ENCODE results near the gene ANGPTL2. TPM values are rescaled to one million over a fixed set of nuclear protein-coding genes. Genes with fewer than 3 reads are reported as not detected.

Gene ANGPTL2
- total RNA-seq, 1 experiment from 2014 or later = 5.1 TPM

GRCh38 chr9:127039492-127039891 is 82.9 kb downstream of the ANGPTL2 start:
- H3K4me1 ChIP-seq (ENCODE audit: insufficient read depth, low read length) = no peaks in the 10 kb centered on the region
- H2BK12ac ChIP-seq (ENCODE audit: insufficient read length, low read depth, low read length) = no peak overlapping the region
- H2BK15ac ChIP-seq (ENCODE audit: low read depth, low read length) = no peak overlapping the region
- no peak overlapping the region for H2BK120ac ChIP-seq (ENCODE audit: low read depth, low read length, poor library complexity, severe bottlenecking)
- H3K27ac Mint-ChIP-seq = no peak overlapping the region
- no peaks in the 10 kb centered on the region for H3K9me3 Mint-ChIP-seq
- no peaks in the 10 kb centered on the region for H3K9me3 ChIP-seq (ENCODE audit: control insufficient read depth, low read depth, low read length)
- H3K9ac ChIP-seq (ENCODE audit: extremely low read depth, insufficient read length, low read length) = no peak overlapping the region
- no peak overlapping the region for H4K8ac ChIP-seq (replicated peaks; ENCODE audit: insufficient read length, low read depth, low read length)
- H3K4ac ChIP-seq (ENCODE audit: low read depth, low read length) = no peak overlapping the region
- H3K4me3 Mint-ChIP-seq = no peak overlapping the region
- H3K27ac ChIP-seq (ENCODE audit: insufficient read length, low read depth, low read length) = no peak overlapping the region
- H3K18ac ChIP-seq (ENCODE audit: insufficient read length, low read depth, low read length) = no peak overlapping the region
- H2AK5ac ChIP-seq (ENCODE audit: insufficient read length, low read length) = no peak overlapping the region
- no peaks in the 10 kb centered on the region for H4K20me1 ChIP-seq (ENCODE audit: control insufficient read depth, insufficient read depth, insufficient read length)
- no peaks in the 10 kb centered on the region for H3K36me3 Mint-ChIP-seq (ENCODE audit: insufficient read depth in 1 of 3, low read depth in 3 of 3)
- no peaks in the 10 kb centered on the region for H3K79me2 ChIP-seq (ENCODE audit: insufficient read depth, low read length)
- TF ChIP-seq CTCF (conservative IDR thresholded peaks at IDR 0.05) = no peak
- no peak overlapping the region for H4K91ac ChIP-seq (ENCODE audit: insufficient read length, low read depth, low read length)
- H3K4me2 ChIP-seq (ENCODE audit: insufficient read depth, insufficient read length, low read length) = no peak overlapping the region
- DNase-seq = no peak
- H2BK20ac ChIP-seq (ENCODE audit: low read depth, low read length, poor library complexity, severe bottlenecking) = no peak overlapping the region
- no peaks in the 10 kb centered on the region for H3K4me1 Mint-ChIP-seq
- no peak overlapping the region for H2BK5ac ChIP-seq (ENCODE audit: insufficient read length, low read length)
- H4K5ac ChIP-seq (ENCODE audit: insufficient read length, low read depth, low read length) = no peak overlapping the region
- no peak overlapping the region for H3K56ac ChIP-seq (ENCODE audit: insufficient read length, low read depth, low read length)
- no peak overlapping the region for H3T11ph ChIP-seq (ENCODE audit: low read length)
- H2AFZ ChIP-seq (ENCODE audit: low read length) = no peak overlapping the region
- H3K27me3 ChIP-seq (ENCODE audit: insufficient read depth, low read length) = no peaks in the 10 kb centered on the region
- 100% methylated on average over 2 of the region's 2 CpGs for WGBS (ENCODE audit: extremely low coverage, insufficient read length, low lambda C conversion rate)
- no peak overlapping the region for H3K23ac ChIP-seq (ENCODE audit: insufficient read length, low read depth, low read length)
- H3K23me2 ChIP-seq (ENCODE audit: insufficient read length, low read depth, low read length, poor library complexity, severe bottlenecking) = no peaks in the 10 kb centered on the region
- no peak overlapping the region for H3K14ac ChIP-seq (ENCODE audit: insufficient read depth, low read length)
- H3K27me3 Mint-ChIP-seq (ENCODE audit: low read depth) = no peaks in the 10 kb centered on the region
- no peaks in the 10 kb centered on the region for H3K79me1 ChIP-seq (ENCODE audit: insufficient read depth, low read depth, low read length, poor library complexity, severe bottlenecking)
